Measurements from ENCODE around the gene FBXO38.

FBXO38 gene, protein sequence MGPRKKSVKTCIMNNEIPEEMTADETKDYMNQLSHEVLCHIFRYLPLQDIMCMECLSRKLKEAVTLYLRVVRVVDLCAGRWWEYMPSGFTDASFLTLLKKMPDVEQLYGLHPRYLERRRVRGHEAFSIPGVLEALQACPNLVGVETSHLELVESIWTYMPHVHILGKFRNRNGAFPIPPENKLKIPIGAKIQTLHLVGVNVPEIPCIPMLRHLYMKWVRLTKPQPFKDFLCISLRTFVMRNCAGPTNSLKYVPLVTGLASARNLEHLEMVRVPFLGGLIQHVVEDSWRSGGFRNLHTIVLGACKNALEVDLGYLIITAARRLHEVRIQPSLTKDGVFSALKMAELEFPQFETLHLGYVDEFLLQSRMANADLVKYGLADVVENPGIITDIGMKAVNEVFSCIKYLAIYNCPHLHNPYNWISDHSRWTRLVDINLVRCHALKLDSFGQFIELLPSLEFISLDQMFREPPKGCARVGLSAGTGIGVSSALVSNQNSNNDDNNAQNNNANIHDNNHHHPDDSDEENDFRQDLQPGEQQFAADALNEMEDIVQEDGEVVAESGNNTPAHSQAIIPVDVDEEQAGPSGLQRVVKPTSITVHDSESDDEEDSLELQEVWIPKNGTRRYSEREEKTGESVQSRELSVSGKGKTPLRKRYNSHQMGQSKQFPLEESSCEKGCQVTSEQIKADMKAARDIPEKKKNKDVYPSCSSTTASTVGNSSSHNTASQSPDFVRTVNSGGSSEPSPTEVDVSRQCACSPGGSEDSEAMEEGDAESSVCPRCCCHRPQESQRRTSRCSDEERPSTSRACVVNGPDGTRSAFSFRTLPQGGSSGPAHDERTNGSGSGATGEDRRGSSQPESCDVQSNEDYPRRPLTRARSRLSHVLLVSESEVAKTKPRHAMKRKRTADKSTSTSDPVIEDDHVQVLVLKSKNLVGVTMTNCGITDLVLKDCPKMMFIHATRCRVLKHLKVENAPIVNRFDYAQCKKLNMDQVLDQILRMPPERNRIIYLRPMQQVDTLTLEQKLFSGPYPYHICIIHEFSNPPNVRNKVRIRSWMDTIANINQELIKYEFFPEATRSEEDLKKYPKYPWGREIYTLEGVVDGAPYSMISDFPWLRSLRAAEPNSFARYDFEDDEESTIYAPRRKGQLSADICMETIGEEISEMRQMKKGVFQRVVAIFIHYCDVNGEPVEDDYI

GRCh38 chr5:148383564-148384379 lies at the start of gene FBXO38:
FBXO38 (plus strand) TSS chr5:148383958; CDS start chr5:148394777, 10,819 bp downstream.
- DNase-seq: peak; percentile 96

DNA sequence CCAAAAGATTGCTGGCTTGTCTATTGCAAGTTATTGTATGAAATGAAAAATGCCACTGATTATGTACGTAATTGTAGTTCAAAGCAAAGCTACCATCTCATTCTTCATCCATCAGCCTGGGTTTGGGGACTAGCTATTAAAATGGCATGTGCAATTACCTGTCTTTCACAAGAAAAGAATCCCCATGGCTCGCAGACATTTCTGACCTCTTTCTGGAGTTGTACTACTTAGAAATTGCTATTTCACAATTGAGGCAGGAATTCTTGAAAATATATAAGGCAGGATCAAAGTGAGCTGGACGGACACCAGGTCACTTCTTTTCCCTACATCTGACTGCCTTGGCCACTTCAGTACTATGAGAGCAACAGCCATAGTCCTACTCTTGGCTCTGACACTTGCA lies 48.5 kb upstream of the FBXO38 start, which contains the start of gene SPINK9:
Gene SPINK9 (plus strand): TSS at position 301 of the 400 bp plus-strand sequence. CDS start 55 bp downstream, at position 356.
- DNase-seq: no peak

DNA sequence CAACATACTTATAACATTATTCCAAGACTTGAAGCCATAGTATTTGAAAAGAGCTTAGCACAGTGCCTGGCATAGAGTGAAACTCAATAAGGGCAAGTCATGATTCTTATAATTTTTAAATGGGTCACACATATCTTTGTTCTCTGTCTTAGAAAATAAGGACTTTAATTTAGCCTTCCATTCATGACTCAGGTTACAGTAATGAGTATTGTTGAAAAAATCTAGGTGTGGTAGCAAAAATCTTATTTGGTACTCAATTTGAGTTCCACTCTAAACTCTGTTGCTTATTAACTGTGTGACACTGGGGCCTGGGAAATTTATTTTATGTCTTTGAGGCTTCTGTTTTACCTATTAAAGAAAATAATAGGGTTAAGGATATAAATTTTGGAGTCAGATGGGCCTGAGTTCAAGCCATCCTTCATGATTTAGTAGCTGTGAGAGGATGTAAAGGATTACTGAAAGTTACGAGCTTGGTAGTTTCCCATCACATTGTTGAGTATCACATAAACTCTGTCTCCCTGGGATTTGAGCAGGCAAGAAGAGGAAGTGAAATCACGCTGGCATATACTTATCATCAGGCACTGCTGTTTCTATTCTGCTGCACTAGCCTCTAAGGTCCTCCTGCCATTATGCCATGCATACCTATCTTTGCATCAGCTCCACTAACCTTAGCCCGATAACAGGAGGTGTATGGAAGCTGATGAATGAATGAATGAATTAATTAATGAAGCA lies 46.9 kb upstream of the FBXO38 start:
- no peak for DNase-seq

GRCh38 chr5:148342371-148343045 lies 41.2 kb upstream of the FBXO38 start:
- no peak for DNase-seq

- DNase-seq: no peak
These were observed 40.7 kb upstream of the FBXO38 start for GRCh38 chr5:148343046-148343407.

GRCh38 chr5:148343603-148344487 lies 39.9 kb upstream of the FBXO38 start:
- no peak for DNase-seq

- DNase-seq: no peak
These were observed 36.1 kb upstream of the FBXO38 start for GRCh38 chr5:148347706-148348105.

- no peak for DNase-seq
These were observed 31.1 kb upstream of the FBXO38 start for GRCh38 chr5:148352696-148353095.

DNA sequence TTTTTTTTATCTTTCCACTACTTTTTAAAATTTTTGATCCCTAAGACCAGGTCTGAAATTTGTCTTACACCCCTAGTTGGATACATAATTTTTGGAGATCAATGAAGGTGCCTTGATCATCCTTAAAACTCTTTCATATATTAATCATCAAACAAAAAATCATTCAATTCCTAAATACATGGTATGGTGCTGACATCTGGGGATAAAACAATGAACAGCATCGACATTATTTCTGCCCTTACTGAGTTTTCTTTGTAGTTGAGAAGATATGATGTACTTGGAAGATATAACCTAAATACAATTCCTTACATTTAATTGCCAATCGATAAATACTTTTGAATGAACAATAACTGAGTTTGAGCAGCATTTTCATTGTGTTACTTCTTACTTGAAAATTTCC lies 30.1 kb upstream of the FBXO38 start:
- DNase-seq: no peak

DNA sequence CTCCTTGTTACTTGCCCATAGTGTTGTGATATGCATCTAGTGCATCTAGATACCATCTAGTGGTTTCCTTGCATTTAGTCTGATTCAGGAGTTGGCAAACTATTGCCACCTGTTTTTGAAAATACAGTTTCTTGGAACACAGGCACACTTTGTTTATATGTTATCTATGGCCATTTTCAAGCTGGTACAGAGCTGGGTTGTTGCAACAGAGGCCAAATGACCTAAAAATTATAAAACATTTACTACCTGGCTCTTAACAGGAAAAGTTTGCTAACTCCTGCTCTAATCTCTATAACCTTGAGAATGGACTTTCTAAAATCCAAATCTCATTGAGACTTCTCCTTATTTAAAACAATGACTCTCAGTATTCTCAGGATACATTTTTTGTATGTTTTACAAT lies 19.4 kb upstream of the FBXO38 start:
- DNase-seq: no peak

DNA sequence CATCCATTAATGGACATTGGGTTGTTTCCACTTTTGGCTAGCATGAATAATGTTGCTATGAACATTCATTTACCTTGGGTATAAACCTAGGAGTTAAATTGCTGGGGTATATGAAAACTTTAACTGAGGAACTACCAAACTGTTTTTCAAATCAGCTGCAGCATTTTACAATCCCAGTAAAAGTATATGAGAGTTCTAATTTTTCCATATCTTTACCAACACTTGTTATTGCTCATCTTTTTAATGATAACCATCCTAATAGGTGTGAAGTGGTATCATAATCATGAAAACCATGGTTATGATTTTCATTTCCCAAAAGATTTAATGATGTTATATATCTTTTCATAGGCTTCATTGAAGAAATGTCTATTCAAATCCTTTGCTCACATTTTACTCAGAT lies 15.5 kb upstream of the FBXO38 start:
- no peak for DNase-seq

DNA sequence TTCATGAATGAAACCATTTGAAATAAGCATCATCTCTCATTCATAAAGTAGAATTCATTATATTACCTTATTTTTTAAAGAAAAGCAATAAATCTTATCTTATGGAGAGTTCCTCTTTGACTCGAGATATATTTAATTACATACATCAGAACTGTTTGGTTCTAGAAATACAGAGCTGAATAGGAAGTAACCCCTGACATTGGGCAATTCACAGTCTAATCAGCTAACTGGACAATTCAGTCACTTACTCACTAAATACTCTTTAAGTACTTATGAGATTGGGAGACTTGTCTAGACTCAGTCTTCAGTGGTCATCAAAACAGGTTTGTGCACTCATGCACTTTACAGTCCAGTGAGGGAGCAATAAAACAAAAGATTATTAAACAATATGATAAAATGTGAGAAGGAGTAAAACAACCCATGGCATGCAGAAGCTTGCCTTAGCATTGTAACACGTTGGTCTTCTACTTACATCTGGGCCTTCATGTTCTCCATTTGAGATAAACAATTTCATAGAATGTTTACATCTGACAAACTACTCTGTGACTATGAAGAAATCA lies 11.5 kb upstream of the FBXO38 start:
- DNase-seq: no peak

- peak; percentile 26 for DNase-seq
These were observed 10.9 kb upstream of the FBXO38 start for GRCh38 chr5:148372893-148373292.

GRCh38 chr5:148374690-148375360 lies 8.9 kb upstream of the FBXO38 start:
- DNase-seq: peak; percentile 60

DNA sequence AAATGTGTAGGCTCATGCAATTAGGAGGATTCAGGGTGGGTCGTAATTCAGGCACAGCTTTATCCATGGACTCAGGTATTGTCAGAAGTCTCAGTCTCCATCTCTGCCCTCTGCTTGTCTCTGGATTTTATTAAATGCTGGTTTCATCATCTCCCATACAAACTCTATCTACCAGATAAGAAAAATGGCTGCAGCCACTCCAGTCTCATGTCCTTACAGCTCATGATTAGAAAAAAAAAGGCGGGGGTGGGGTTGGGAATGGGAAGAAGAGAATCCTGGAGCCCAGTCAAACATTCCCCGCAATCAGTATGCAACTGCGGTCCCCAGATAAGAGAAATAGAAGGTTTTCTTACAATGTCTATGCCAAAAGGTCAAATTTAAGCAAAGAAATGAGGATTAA lies 7.6 kb upstream of the FBXO38 start:
- DNase-seq: no peak

- DNase-seq: no peak
These were observed 5.1 kb upstream of the FBXO38 start for GRCh38 chr5:148378670-148379069.

GRCh38 chr5:148379340-148379739 lies 4.4 kb upstream of the FBXO38 start:
- no peak for DNase-seq

GRCh38 chr5:148381906-148382305 lies 1.9 kb upstream of the FBXO38 start:
- DNase-seq: no peak

DNA sequence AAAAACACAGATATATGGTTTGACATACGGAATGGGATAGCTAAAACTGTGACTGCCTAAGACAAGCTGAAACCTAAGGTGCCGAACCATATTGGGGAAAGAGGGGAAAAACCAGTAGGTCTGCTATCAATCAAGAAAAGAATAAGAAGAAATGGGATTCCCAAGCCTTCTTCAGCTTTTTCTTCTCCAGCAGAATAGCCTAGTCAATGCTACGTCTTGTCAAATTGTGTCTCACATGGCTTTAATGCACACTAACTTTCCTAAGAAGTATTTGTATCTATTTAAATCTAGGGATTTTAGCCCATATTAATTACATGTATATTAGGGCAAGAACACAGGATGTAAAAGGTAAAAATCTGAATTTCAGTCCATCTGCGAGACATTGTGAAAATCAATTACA lies 797 bp upstream of the FBXO38 start:
- DNase-seq: peak; percentile 2

Measured in fibroblast of skin of right biceps (primary cell).